ENCODE data around the gene UMODL1.

GRCh38 chr21:42176859-42177258, 105.7 kb downstream of the UMODL1 start:
- TF ChIP-seq, protein P1, sequence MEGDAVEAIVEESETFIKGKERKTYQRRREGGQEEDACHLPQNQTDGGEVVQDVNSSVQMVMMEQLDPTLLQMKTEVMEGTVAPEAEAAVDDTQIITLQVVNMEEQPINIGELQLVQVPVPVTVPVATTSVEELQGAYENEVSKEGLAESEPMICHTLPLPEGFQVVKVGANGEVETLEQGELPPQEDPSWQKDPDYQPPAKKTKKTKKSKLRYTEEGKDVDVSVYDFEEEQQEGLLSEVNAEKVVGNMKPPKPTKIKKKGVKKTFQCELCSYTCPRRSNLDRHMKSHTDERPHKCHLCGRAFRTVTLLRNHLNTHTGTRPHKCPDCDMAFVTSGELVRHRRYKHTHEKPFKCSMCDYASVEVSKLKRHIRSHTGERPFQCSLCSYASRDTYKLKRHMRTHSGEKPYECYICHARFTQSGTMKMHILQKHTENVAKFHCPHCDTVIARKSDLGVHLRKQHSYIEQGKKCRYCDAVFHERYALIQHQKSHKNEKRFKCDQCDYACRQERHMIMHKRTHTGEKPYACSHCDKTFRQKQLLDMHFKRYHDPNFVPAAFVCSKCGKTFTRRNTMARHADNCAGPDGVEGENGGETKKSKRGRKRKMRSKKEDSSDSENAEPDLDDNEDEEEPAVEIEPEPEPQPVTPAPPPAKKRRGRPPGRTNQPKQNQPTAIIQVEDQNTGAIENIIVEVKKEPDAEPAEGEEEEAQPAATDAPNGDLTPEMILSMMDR (IDR thresholded peaks at IDR 0.05) = no peak
- no peak for TF ChIP-seq POLR2A (IDR thresholded peaks at IDR 0.05)

Data from testis (tissue), 2 donors.